HCT116 (cell line): Measurements from ENCODE around the gene PCNP.

Experiments used
- CEBPB ChIP-seq: IDR thresholded peaks from 2 replicates; pipeline ENCODE4 v1.6.1; 2012; ENCODE audit warnings: low read depth
- EZH2 ChIP-seq: fragments of 200-600 bp; sonication (generic); IDR thresholded peaks from 2 replicates; pipeline ENCODE4 v1.6.1; 2017; ENCODE audit warnings: antibody characterized with exemption, mixed run types
- EZH2phosphoT487 ChIP-seq: fragments of 200-600 bp; IDR thresholded peaks from 2 replicates; pipeline ENCODE4 v1.6.1; 2018; ENCODE audit warnings: antibody characterized with exemption, borderline replicate concordance
- POLR2A ChIP-seq: IDR thresholded peaks from 2 replicates; pipeline ENCODE4 v1.7.0; 2011; ENCODE audit warnings: borderline replicate concordance; ENCODE audit not compliant: insufficient read depth, insufficient read length; ENCODE audit errors: extremely low read depth
- POLR2AphosphoS5 ChIP-seq: IDR thresholded peaks from 2 replicates; pipeline ENCODE4 v1.6.1; 2011; ENCODE audit warnings: mild to moderate bottlenecking, low read depth, low read length, moderate library complexity
- RAD21 ChIP-seq: IDR thresholded peaks from 2 replicates; pipeline ENCODE4 v1.6.1; 2012; ENCODE audit warnings: low read depth, mild to moderate bottlenecking
- SIN3A ChIP-seq: IDR thresholded peaks from 2 replicates; pipeline ENCODE4 v1.6.1; 2012; ENCODE audit warnings: low read depth
- ZNF274 ChIP-seq: fragments of 200-500 bp; sonication (Bioruptor generic); IDR thresholded peaks from 2 replicates; pipeline ENCODE4 v1.6.1; 2014; ENCODE audit warnings: mild to moderate bottlenecking, low read depth, low read length, inconsistent platforms
- TF ChIP-seq, protein P1 (sequence below), 3 experiments: fragments of 200-600 bp in 1 of 3; sonication (generic) in 1 of 3; IDR thresholded peaks in 2 of 3; conservative IDR thresholded peaks in 1 of 3; 2 replicates each; pipeline ENCODE4 v1.5.1; 2012 to 2017; ENCODE audit warnings: low read depth in 2 of 3, low read length in 2 of 3, antibody characterized with exemption in 1 of 3, borderline replicate concordance in 1 of 3, control low read depth in 1 of 3, mild to moderate bottlenecking in 1 of 3, mixed read lengths in 1 of 3, mixed run types in 1 of 3, moderate library complexity in 1 of 3; ENCODE audit not compliant: insufficient read depth in 1 of 3
- TF ChIP-seq, protein P2 (sequence below): IDR thresholded peaks from 2 replicates; pipeline ENCODE4 v1.6.1; 2012; ENCODE audit warnings: low read depth

DNA sequence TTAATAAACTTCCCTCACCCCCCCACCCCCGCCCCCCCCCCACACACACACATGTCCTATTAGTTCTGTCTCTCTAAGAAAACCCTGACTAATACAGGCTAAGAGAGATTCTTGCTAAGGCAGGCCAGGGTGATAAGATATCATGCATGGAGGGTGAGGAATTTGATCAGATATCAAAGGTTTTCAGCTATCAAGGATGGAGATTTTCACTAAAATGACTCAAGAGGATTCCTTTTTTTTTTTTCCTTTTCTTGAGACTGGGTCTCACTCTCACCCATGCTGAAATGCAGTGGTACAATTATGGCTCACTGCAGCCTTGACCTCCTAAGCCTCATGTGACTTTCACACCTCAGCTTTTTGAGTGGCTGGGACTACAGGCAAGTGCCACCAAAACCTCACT lies 46.1 kb upstream of the PCNP start:
- TF ChIP-seq ZNF274 = no peak
- TF ChIP-seq, protein P1, sequence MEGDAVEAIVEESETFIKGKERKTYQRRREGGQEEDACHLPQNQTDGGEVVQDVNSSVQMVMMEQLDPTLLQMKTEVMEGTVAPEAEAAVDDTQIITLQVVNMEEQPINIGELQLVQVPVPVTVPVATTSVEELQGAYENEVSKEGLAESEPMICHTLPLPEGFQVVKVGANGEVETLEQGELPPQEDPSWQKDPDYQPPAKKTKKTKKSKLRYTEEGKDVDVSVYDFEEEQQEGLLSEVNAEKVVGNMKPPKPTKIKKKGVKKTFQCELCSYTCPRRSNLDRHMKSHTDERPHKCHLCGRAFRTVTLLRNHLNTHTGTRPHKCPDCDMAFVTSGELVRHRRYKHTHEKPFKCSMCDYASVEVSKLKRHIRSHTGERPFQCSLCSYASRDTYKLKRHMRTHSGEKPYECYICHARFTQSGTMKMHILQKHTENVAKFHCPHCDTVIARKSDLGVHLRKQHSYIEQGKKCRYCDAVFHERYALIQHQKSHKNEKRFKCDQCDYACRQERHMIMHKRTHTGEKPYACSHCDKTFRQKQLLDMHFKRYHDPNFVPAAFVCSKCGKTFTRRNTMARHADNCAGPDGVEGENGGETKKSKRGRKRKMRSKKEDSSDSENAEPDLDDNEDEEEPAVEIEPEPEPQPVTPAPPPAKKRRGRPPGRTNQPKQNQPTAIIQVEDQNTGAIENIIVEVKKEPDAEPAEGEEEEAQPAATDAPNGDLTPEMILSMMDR (IDR thresholded peaks at IDR 0.05 in 2 of 3, conservative IDR thresholded peaks at IDR 0.05 in 1 of 3; ENCODE audit: borderline replicate concordance in 1 of 3, insufficient read depth in 1 of 3, low read depth in 2 of 3, low read length in 2 of 3) = no peak
- no peak for TF ChIP-seq EZH2
- TF ChIP-seq EZH2phosphoT487 = no peak
- TF ChIP-seq SIN3A = no peak
- TF ChIP-seq, protein P2, sequence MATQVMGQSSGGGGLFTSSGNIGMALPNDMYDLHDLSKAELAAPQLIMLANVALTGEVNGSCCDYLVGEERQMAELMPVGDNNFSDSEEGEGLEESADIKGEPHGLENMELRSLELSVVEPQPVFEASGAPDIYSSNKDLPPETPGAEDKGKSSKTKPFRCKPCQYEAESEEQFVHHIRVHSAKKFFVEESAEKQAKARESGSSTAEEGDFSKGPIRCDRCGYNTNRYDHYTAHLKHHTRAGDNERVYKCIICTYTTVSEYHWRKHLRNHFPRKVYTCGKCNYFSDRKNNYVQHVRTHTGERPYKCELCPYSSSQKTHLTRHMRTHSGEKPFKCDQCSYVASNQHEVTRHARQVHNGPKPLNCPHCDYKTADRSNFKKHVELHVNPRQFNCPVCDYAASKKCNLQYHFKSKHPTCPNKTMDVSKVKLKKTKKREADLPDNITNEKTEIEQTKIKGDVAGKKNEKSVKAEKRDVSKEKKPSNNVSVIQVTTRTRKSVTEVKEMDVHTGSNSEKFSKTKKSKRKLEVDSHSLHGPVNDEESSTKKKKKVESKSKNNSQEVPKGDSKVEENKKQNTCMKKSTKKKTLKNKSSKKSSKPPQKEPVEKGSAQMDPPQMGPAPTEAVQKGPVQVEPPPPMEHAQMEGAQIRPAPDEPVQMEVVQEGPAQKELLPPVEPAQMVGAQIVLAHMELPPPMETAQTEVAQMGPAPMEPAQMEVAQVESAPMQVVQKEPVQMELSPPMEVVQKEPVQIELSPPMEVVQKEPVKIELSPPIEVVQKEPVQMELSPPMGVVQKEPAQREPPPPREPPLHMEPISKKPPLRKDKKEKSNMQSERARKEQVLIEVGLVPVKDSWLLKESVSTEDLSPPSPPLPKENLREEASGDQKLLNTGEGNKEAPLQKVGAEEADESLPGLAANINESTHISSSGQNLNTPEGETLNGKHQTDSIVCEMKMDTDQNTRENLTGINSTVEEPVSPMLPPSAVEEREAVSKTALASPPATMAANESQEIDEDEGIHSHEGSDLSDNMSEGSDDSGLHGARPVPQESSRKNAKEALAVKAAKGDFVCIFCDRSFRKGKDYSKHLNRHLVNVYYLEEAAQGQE = no peak
- no peak for TF ChIP-seq POLR2A
- no peak for TF ChIP-seq RAD21
- no peak for TF ChIP-seq CEBPB
- no peak for TF ChIP-seq POLR2AphosphoS5
